HepG2 (cell line): ENCODE measurements around the gene RPL41. TPM values are rescaled to one million over a fixed set of nuclear protein-coding genes. Genes with fewer than 3 reads are reported as not detected.

Source experiments
- CBFB ChIP-seq: sonication (generic); formaldehyde crosslinking; IDR thresholded peaks from 2 replicates; pipeline ENCODE4 v1.4.0; 2020; ENCODE audit warnings: missing genetic modification reagents
- CSRNP1 ChIP-seq: sonication (generic); formaldehyde crosslinking; IDR thresholded peaks from 2 replicates; pipeline ENCODE4 v1.8.1; 2023; ENCODE audit warnings: mild to moderate bottlenecking, missing genetic modification reagents
- E2F2 ChIP-seq: sonication (generic); formaldehyde crosslinking; IDR thresholded peaks from 2 replicates; pipeline ENCODE4 v1.4.0; 2020; ENCODE audit warnings: missing genetic modification reagents, borderline replicate concordance
- ETV5 ChIP-seq: IDR thresholded peaks from 2 replicates; pipeline ENCODE4 v1.6.1; 2018; ENCODE audit warnings: missing biosample characterization, missing genetic modification reagents, inconsistent platforms, borderline replicate concordance
- FOXJ3 ChIP-seq: sonication (generic); formaldehyde crosslinking; IDR thresholded peaks from 2 replicates; pipeline ENCODE4 v1.4.0; 2020; ENCODE audit warnings: missing genetic modification reagents, mild to moderate bottlenecking, borderline replicate concordance
- FOXP4 ChIP-seq: sonication (generic); formaldehyde crosslinking; IDR thresholded peaks from 2 replicates; pipeline ENCODE4 v1.4.0; 2020; ENCODE audit warnings: missing genetic modification reagents
- FUBP1 ChIP-seq: sonication (generic); formaldehyde crosslinking; IDR thresholded peaks from 2 replicates; pipeline ENCODE4 v1.5.1; 2020; ENCODE audit warnings: missing genetic modification reagents, mild to moderate bottlenecking, borderline replicate concordance
- HDAC1 ChIP-seq: sonication (generic); formaldehyde crosslinking; IDR thresholded peaks from 2 replicates; pipeline ENCODE4 v1.5.1; 2020; ENCODE audit warnings: mild to moderate bottlenecking, missing genetic modification reagents
- HES4 ChIP-seq: sonication (generic); formaldehyde crosslinking; IDR thresholded peaks from 2 replicates; pipeline ENCODE4 v1.9.0; 2021; ENCODE audit warnings: mild to moderate bottlenecking, missing genetic modification reagents, borderline replicate concordance
- HMGA1 ChIP-seq: sonication (generic); formaldehyde crosslinking; conservative IDR thresholded peaks from 2 replicates; pipeline ENCODE4 v1.4.0; 2020; ENCODE audit warnings: missing genetic modification reagents
- HNRNPLL ChIP-seq: fragments of 200-400 bp; formaldehyde crosslinking; IDR thresholded peaks from 2 replicates; pipeline ENCODE4 v1.6.1; 2017; ENCODE audit warnings: mild to moderate bottlenecking, low read depth, low read length; ENCODE audit not compliant: poor library complexity, severe bottlenecking
- HOXD1 ChIP-seq: sonication (generic); formaldehyde crosslinking; IDR thresholded peaks from 2 replicates; pipeline ENCODE4 v1.5.0; 2020; ENCODE audit warnings: missing genetic modification reagents
- KMT2A ChIP-seq: sonication (generic); formaldehyde crosslinking; IDR thresholded peaks from 2 replicates; pipeline ENCODE4 v1.4.0; 2020; ENCODE audit warnings: missing genetic modification reagents
- MEIS2 ChIP-seq: sonication (generic); formaldehyde crosslinking; IDR thresholded peaks from 2 replicates; pipeline ENCODE4 v1.9.0; 2021; ENCODE audit warnings: mild to moderate bottlenecking, missing genetic modification reagents
- NFRKB ChIP-seq: fragments of 450-650 bp; IDR thresholded peaks from 2 replicates; pipeline ENCODE4 v1.6.1; 2017
- PAF1 ChIP-seq: IDR thresholded peaks from 2 replicates; pipeline ENCODE4 v1.6.1; 2016; ENCODE audit warnings: missing genetic modification reagents, missing compliant biosample characterization
- TFE3 ChIP-seq: IDR thresholded peaks from 2 replicates; pipeline ENCODE4 v1.6.1; 2016
- ZNF549 ChIP-seq: sonication (generic); formaldehyde crosslinking; IDR thresholded peaks from 2 replicates; pipeline ENCODE4 v1.5.0; 2020; ENCODE audit warnings: missing genetic modification reagents
- ZNF614 ChIP-seq: IDR thresholded peaks from 2 replicates; pipeline ENCODE4 v1.6.1; 2018; ENCODE audit warnings: missing biosample characterization, missing genetic modification reagents, inconsistent platforms, borderline replicate concordance
- ZNF768 ChIP-seq: sonication (generic); formaldehyde crosslinking; IDR thresholded peaks from 2 replicates; pipeline ENCODE4 v1.4.0; 2020; ENCODE audit warnings: missing genetic modification reagents
- ZNF781 ChIP-seq: sonication (generic); formaldehyde crosslinking; IDR thresholded peaks from 2 replicates; pipeline ENCODE4 v1.5.1; 2020; ENCODE audit warnings: borderline replicate concordance, mild to moderate bottlenecking, missing genetic modification reagents; ENCODE audit errors: not compliant biosample characterization
- polyA plus RNA-seq, 8 experiments: library from polyadenylated mRNA; depleted of rRNA in 3 of 8; stranded (reverse) in 7 of 8; unstranded in 1 of 8; fragments of >200 nt; fragmentation: Illumina TruSeq in 4 of 8; extraction: Trizol in 4 of 8; gene quantifications; 2 replicates each; pipeline versions ENCODE4 v1.2.1 to v1.2.3, GENCODE V29; 2011 to 2016; ENCODE audit warnings: low read depth in 4 of 8, missing spikeins in 1 of 8, mixed read lengths in 1 of 8; ENCODE audit not compliant: insufficient read depth in 1 of 8
- total RNA-seq, 5 experiments: library from RNA; depleted of rRNA; stranded (reverse); fragments of >200 nt; fragmentation: Illumina TruSeq; extraction: Trizol; gene quantifications; 2 replicates each; pipeline ENCODE4 v1.2.3, GENCODE V29; 2016; ENCODE audit warnings: low read depth in 1 of 5

The RPL41 gene
- total and polyA plus RNA-seq, 2 of the 13 experiments (the other 11 are each of a cell fraction or from before 2014, with no cell fraction given) = 4,012 to 7,670 TPM

- TF ChIP-seq CSRNP1 (CRISPR knock-in tag) = no peak
- TF ChIP-seq MEIS2 (CRISPR knock-in tag) = no peak
- TF ChIP-seq HNRNPLL = peak; percentile 98
- no peak for TF ChIP-seq FOXP4 (CRISPR knock-in tag)
- TF ChIP-seq ZNF549 = no peak
- TF ChIP-seq HOXD1 (CRISPR knock-in tag) = no peak
- no peak for TF ChIP-seq NFRKB
- TF ChIP-seq ETV5 = peak; percentile 47; the same call in 1 of the 2 replicates
- no peak for TF ChIP-seq E2F2 (CRISPR knock-in tag)
- TF ChIP-seq ZNF614 = no peak
- TF ChIP-seq FUBP1 = no peak
- no peak for TF ChIP-seq KMT2A
- no peak for TF ChIP-seq HDAC1 (CRISPR knock-in tag)
- no peak for TF ChIP-seq FOXJ3
- TF ChIP-seq CBFB (CRISPR knock-in tag) = 0 out of 2 replicates have a peak, but pooled peaks have one; percentile 54
- TF ChIP-seq ZNF781 (CRISPR knock-in tag) = no peak
- peak; percentile 36; the same call in 1 of the 2 replicates for TF ChIP-seq ZNF768
- no peak for TF ChIP-seq TFE3 (CRISPR knock-in tag)
- no peak for TF ChIP-seq HMGA1 (CRISPR knock-in tag)
- no peak for TF ChIP-seq HES4 (CRISPR knock-in tag)
- TF ChIP-seq PAF1 = no peak
These were observed 12.9 kb downstream of the RPL41 start (continued) for GRCh38 chr12:56129206-56129941.
